Endothelial cell of umbilical vein (primary cell): ENCODE measurements around the gene RASA2. TPM values are rescaled to one million over a fixed set of nuclear protein-coding genes. Genes with fewer than 3 reads are reported as not detected.

Source experiments
- BruUV-seq: library from RNA; stranded (reverse); fragments of 400-500 nt; replicated peaks from 2 replicates; lab custom pipeline; 2021; lab: Mats Ljungman, UMichigan
- CTCF ChIA-PET: fragments of 300-600, 350-600 bp; sonication (Branson Sonifier 250); formaldehyde crosslinking; loops from one replicate; lab custom pipeline; 2021; ENCODE audit warnings: antibody characterized with exemption, inconsistent platforms; lab: Charles Lee
- POLR2A ChIA-PET: fragments of 300-600, 350-600 bp; sonication (Branson Sonifier 250); formaldehyde crosslinking; loops from one replicate; lab custom pipeline; 2021; ENCODE audit warnings: antibody characterized with exemption, inconsistent platforms; lab: Charles Lee
- DNase-seq: peaks from one replicate; pipeline ENCODE4 v3.0.0-alpha.2; 2011; ENCODE audit warnings: low read depth, low spot score
- FAIRE-seq: peaks from 2 replicates; lab custom pipeline; 2011; peaks lifted over from hg19 to GRCh38; lab: Jason Lieb, UNC
- H2AFZ ChIP-seq: 2 replicates; pipeline ENCODE4 v1.6.0; 2012; ENCODE audit warnings: low read depth, low read length, control low read depth, inconsistent platforms
- H3K27ac ChIP-seq: 2 replicates; pipeline ENCODE4 v1.5.1; 2011; ENCODE audit warnings: low read depth, mild to moderate bottlenecking, control low read depth, low read length, moderate library complexity; ENCODE audit not compliant: insufficient read depth
- H3K27me3 ChIP-seq, 2 experiments: 2 replicates each; pipeline versions ENCODE4 v1.6.0 to v1.6.1; 2011; ENCODE audit warnings: low read length in 2 of 2, mixed read lengths in 1 of 2; ENCODE audit not compliant: control insufficient read depth in 2 of 2, insufficient read depth in 2 of 2
- H3K36me3 ChIP-seq, 2 experiments: 2 replicates in 1 of 2; 3 replicates in 1 of 2; pipeline ENCODE4 v1.5.1; 2011; ENCODE audit warnings: low read length in 2 of 2, mild to moderate bottlenecking in 1 of 2, moderate library complexity in 1 of 2; ENCODE audit not compliant: control insufficient read depth in 2 of 2, insufficient read depth in 2 of 2; ENCODE audit errors: extremely low read depth in 1 of 2
- H3K4me1 ChIP-seq: 3 replicates; pipeline ENCODE4 v1.5.1; 2011; ENCODE audit warnings: mild to moderate bottlenecking, low read length; ENCODE audit not compliant: control insufficient read depth, insufficient read depth; ENCODE audit errors: extremely low read depth
- H3K4me2 ChIP-seq: 2 replicates; pipeline ENCODE4 v1.6.1; 2011; ENCODE audit warnings: low read length, control low read depth, mixed read lengths; ENCODE audit not compliant: insufficient read depth
- H3K4me3 ChIP-seq, 3 experiments: fragments of 200-600 bp in 1 of 3; sonication (generic), shearing (Covaris generic) in 1 of 3; replicated peaks in 1 of 3; 2 replicates each; pipeline ENCODE4 v1.5.1; 2011 to 2016; ENCODE audit warnings: control low read depth in 3 of 3, low read length in 3 of 3, mild to moderate bottlenecking in 2 of 3, inconsistent platforms in 1 of 3, low read depth in 1 of 3, moderate library complexity in 1 of 3; ENCODE audit not compliant: insufficient read depth in 1 of 3
- H3K79me2 ChIP-seq: 2 replicates; pipeline ENCODE4 v1.6.0; 2012; ENCODE audit warnings: low read length, inconsistent platforms; ENCODE audit not compliant: control insufficient read depth, insufficient read depth
- H3K9ac ChIP-seq: replicated peaks from 2 replicates; pipeline ENCODE3; 2011; ENCODE audit warnings: low read length, control low read depth; ENCODE audit not compliant: insufficient read depth; ENCODE audit errors: extremely low read depth
- H3K9me1 ChIP-seq: replicated peaks from 3 replicates; pipeline ENCODE4 v1.6.0; 2011; ENCODE audit warnings: mild to moderate bottlenecking, low read length; ENCODE audit not compliant: control insufficient read depth, insufficient read depth; ENCODE audit errors: extremely low read depth
- H3K9me3 ChIP-seq: replicated peaks from 2 replicates; pipeline ENCODE4 v1.5.1; 2012; ENCODE audit warnings: low read length, inconsistent platforms; ENCODE audit not compliant: control insufficient read depth, insufficient read depth
- H4K20me1 ChIP-seq: replicated peaks from 2 replicates; pipeline ENCODE3; 2011; ENCODE audit warnings: mild to moderate bottlenecking, low read length; ENCODE audit not compliant: control insufficient read depth, insufficient read depth; ENCODE audit errors: extremely low read depth
- CTCF ChIP-seq, 2 donors: IDR thresholded peaks; 1 replicate in 1 of 2; 2 replicates in 1 of 2; pipeline ENCODE4 v1.5.1; 2011; ENCODE audit warnings: low read length in 2 of 2, mild to moderate bottlenecking in 2 of 2, moderate library complexity in 2 of 2, control low read depth in 1 of 2, inconsistent platforms in 1 of 2, low read depth in 1 of 2; ENCODE audit not compliant: insufficient read depth in 1 of 2; ENCODE audit errors: extremely low read depth in 1 of 2
- EZH2 ChIP-seq: IDR thresholded peaks from 2 replicates; pipeline ENCODE4 v1.6.1; 2012; ENCODE audit warnings: borderline replicate concordance, low read depth, mild to moderate bottlenecking, moderate library complexity, low read length, inconsistent platforms; ENCODE audit not compliant: severe bottlenecking
- FOS ChIP-seq: IDR thresholded peaks from 2 replicates; pipeline ENCODE4 v1.6.1; 2011; ENCODE audit warnings: mild to moderate bottlenecking, low read length, moderate library complexity, borderline replicate concordance; ENCODE audit not compliant: insufficient read depth
- GATA2 ChIP-seq: IDR thresholded peaks from 2 replicates; pipeline ENCODE4 v1.7.0; 2011; ENCODE audit warnings: low read depth, mild to moderate bottlenecking, moderate library complexity, mixed read lengths, low read length; ENCODE audit not compliant: insufficient read length, insufficient read depth
- JUN ChIP-seq: IDR thresholded peaks from 2 replicates; pipeline ENCODE4 v1.6.1; 2011; ENCODE audit warnings: borderline replicate concordance, low read depth; ENCODE audit not compliant: insufficient read length, insufficient read depth
- MAX ChIP-seq: IDR thresholded peaks from 2 replicates; pipeline ENCODE4 v1.6.1; 2011; ENCODE audit not compliant: insufficient read depth, insufficient read length
- MYC ChIP-seq: IDR thresholded peaks from one replicate; pipeline ENCODE4 v1.6.1; 2011; ENCODE audit warnings: mild to moderate bottlenecking, low read depth, low read length
- POLR2A ChIP-seq: IDR thresholded peaks from 2 replicates; pipeline ENCODE4 v1.6.1; 2012; ENCODE audit warnings: low read depth, mild to moderate bottlenecking, control low read depth, low read length
- POLR2AphosphoS5 ChIP-seq: IDR thresholded peaks from 2 replicates; pipeline ENCODE4 v1.6.1; 2012; ENCODE audit warnings: low read depth, mild to moderate bottlenecking, control low read depth, low read length, moderate library complexity; ENCODE audit not compliant: insufficient read depth
- dilution Hi-C: fragments of 300-500 bp; cut with MboI; formaldehyde crosslinking; loops from one replicate; pipeline ENCODE4 v1.15.0; 2019; ENCODE audit warnings: low sequenced_read_pairs; ENCODE audit not compliant: extremely low pct_ligation_motif_present
- intact Hi-C: fragments of 100-400 bp; cut with micrococcal nuclease; formaldehyde crosslinking; loops from one replicate; pipeline ENCODE4 v1.10.0; 2022
- polyA plus RNA-seq, 4 experiments: library from polyadenylated mRNA; depleted of rRNA in 3 of 4; stranded (reverse) in 3 of 4; unstranded in 1 of 4; fragments of >200 nt; gene quantifications; 2 replicates each; pipeline versions ENCODE4 v1.2.1 to v1.2.3, GENCODE V29; 2011 to 2012; ENCODE audit warnings: missing spikeins in 1 of 4
- total RNA-seq: library from RNA; stranded (reverse); gene quantifications from 2 replicates; pipeline ENCODE4 v1.2.3, GENCODE V29; 2021

The RASA2 gene
- total and polyA plus RNA-seq, 2 donors (not counting 3 experiments of a cell fraction or from before 2014, with no cell fraction given), result 3.1 to 20.2 TPM

- H3K36me3 ChIP-seq, result peaks cover 2% of the 10 kb centered on the region in 2 experiments
- intact Hi-C loops (no loop called here), dilution Hi-C loops (no loop called here)
- peaks cover 27% of the 10 kb centered on the region for H3K4me1 ChIP-seq
- no peaks in the 10 kb centered on the region for H3K27me3 ChIP-seq
- no TSS peak for BruUV-seq
- no peak for TF ChIP-seq CTCF (IDR thresholded peaks at IDR 0.05; ENCODE audit: extremely low read depth in 1 of 2, insufficient read depth in 1 of 2, low read depth in 1 of 2, low read length in 2 of 2)
- TF ChIP-seq MYC, result no peak
- TF ChIP-seq FOS, result no peak
- no peak for TF ChIP-seq EZH2
- no peak for TF ChIP-seq MAX
- no peak for TF ChIP-seq GATA2
- TF ChIP-seq JUN, result no peak
- no peak for TF ChIP-seq POLR2AphosphoS5
- TF ChIP-seq POLR2A, result no peak
- no peak overlapping the region for H3K9ac ChIP-seq
- H3K9me3 ChIP-seq, result no peaks in the 10 kb centered on the region
- H3K4me2 ChIP-seq, result no peak overlapping the region
- CTCF ChIA-PET, result interaction anchor here (0.9 kb wide), 1 partner anchor 16 kb away, joined by 3 read pairs; no protein-coding TSS in a partner anchor
- FAIRE-seq (no peak), DNase-seq (no peak)
- H3K79me2 ChIP-seq, result peaks cover 79% of the 10 kb centered on the region
- POLR2A ChIA-PET, result no interaction called here
- no peaks in the 10 kb centered on the region for H4K20me1 ChIP-seq
- H2AFZ ChIP-seq, result no peak overlapping the region
- no peaks in the 10 kb centered on the region for H3K9me1 ChIP-seq
- H3K4me3 ChIP-seq, result no peak overlapping the region
- H3K27ac ChIP-seq, result no peak overlapping the region
Observed at GRCh38 chr3:141523615-141524375, 37.0 kb downstream of the RASA2 start.
